Parathyroid adenoma (tissue), 2 donors: ENCODE data around the gene POLD2.

ENCODE experiments used
- H2AFZ ChIP-seq: fragments of 300-600 bp; sonication (generic); one replicate; pipeline ENCODE4 v1.7.0; 2017; ENCODE audit warnings: antibody characterized with exemption, mild to moderate bottlenecking
- H3K27ac ChIP-seq: fragments of 300-600 bp; sonication (generic); one replicate; pipeline ENCODE4 v1.7.0; 2017
- H3K27me3 ChIP-seq: fragments of 300-600 bp; sonication (generic); one replicate; pipeline ENCODE4 v1.7.0; 2017; ENCODE audit warnings: low read length; ENCODE audit not compliant: control insufficient read depth, insufficient read depth
- H3K36me3 ChIP-seq: fragments of 300-600 bp; sonication (generic); one replicate; pipeline ENCODE4 v1.7.0; 2017; ENCODE audit warnings: low read length; ENCODE audit not compliant: control insufficient read depth, insufficient read depth
- H3K4me1 ChIP-seq: fragments of 300-600 bp; sonication (generic); one replicate; pipeline ENCODE4 v1.7.0; 2017; ENCODE audit warnings: control low read depth
- H3K4me2 ChIP-seq: fragments of 300-600 bp; sonication (generic); one replicate; pipeline ENCODE4 v1.7.0; 2017; ENCODE audit warnings: low read length
- H3K4me3 ChIP-seq: fragments of 300-600 bp; sonication (generic); one replicate; pipeline ENCODE4 v1.7.0; 2017; ENCODE audit warnings: low read depth, low read length
- H3K79me2 ChIP-seq: fragments of 300-600 bp; sonication (generic); one replicate; pipeline ENCODE4 v1.7.0; 2017; ENCODE audit warnings: control low read depth
- H3K9ac ChIP-seq: fragments of 300-600 bp; sonication (generic); one replicate; pipeline ENCODE4 v1.7.0; 2017; ENCODE audit warnings: mild to moderate bottlenecking
- H3K9me3 ChIP-seq: fragments of 300-600 bp; sonication (generic); one replicate; pipeline ENCODE4 v1.7.0; 2017; ENCODE audit warnings: low read length; ENCODE audit not compliant: control insufficient read depth
- CTCF ChIP-seq: fragments of 300-600 bp; sonication (generic); IDR thresholded peaks from one replicate; pipeline ENCODE4 v1.7.0; 2017; ENCODE audit warnings: antibody characterized with exemption, mild to moderate bottlenecking
- donor health status: primary hyperparathyroidism.

Gene POLD2

GRCh38 chr7:44066494-44067063 is 56.8 kb downstream of the POLD2 start:
- no peak for TF ChIP-seq CTCF
- H3K27ac ChIP-seq = no peak overlapping the region
- H3K9me3 ChIP-seq = no peaks in the 10 kb centered on the region
- H3K9ac ChIP-seq = no peak overlapping the region
- no peaks in the 10 kb centered on the region for H3K27me3 ChIP-seq
- H3K79me2 ChIP-seq = no peaks in the 10 kb centered on the region
- no peaks in the 10 kb centered on the region for H3K36me3 ChIP-seq
- peaks cover 23% of the 10 kb centered on the region for H3K4me1 ChIP-seq
- H3K4me3 ChIP-seq = no peak overlapping the region
- H2AFZ ChIP-seq = no peak overlapping the region
- H3K4me2 ChIP-seq = no peak overlapping the region

- H3K9me3 ChIP-seq = no peaks in the 10 kb centered on the region
- no peaks in the 10 kb centered on the region for H3K36me3 ChIP-seq
- no peak overlapping the region for H3K4me2 ChIP-seq
- peaks cover 23% of the 10 kb centered on the region for H3K4me1 ChIP-seq
- no peak overlapping the region for H3K4me3 ChIP-seq
- H3K27ac ChIP-seq = no peak overlapping the region
- no peaks in the 10 kb centered on the region for H3K27me3 ChIP-seq
- H3K9ac ChIP-seq = no peak overlapping the region
- H3K79me2 ChIP-seq = no peaks in the 10 kb centered on the region
- no peak overlapping the region for H2AFZ ChIP-seq
- no peak for TF ChIP-seq CTCF
These were observed 57.3 kb downstream of the POLD2 start for GRCh38 chr7:44066111-44066460.

- no peak for TF ChIP-seq CTCF
- Histone ChIP-seq H3K4me3 (no peak within 1 kb of the TSS), H3K4me2 (peak within 1 kb of the TSS; percentile 14), H3K79me2 (no peaks in the 10 kb centered on the region), H3K9ac (no peak within 1 kb of the TSS), H3K4me1 (peaks cover 23% of the 10 kb centered on the region), H3K27ac (no peak within 1 kb of the TSS), H3K9me3 (no peaks in the 10 kb centered on the region), H3K27me3 (no peaks in the 10 kb centered on the region), H2AFZ (peak within 1 kb of the TSS; percentile 47), H3K36me3 (no peaks in the 10 kb centered on the region)
These were observed 57.8 kb downstream of the POLD2 start, which contains the start of gene PGAM2 for GRCh38 chr7:44065431-44066110. TSS of gene PGAM2 (minus strand) at chr7:44065567. CDS start at chr7:44065529, 38 bp downstream.

- no peak for TF ChIP-seq CTCF
- Histone ChIP-seq H3K4me3 (no peak overlapping the region), H3K9ac (no peak overlapping the region), H3K27me3 (no peaks in the 10 kb centered on the region), H3K4me1 (peaks cover 23% of the 10 kb centered on the region), H3K9me3 (no peaks in the 10 kb centered on the region), H3K79me2 (no peaks in the 10 kb centered on the region), H2AFZ (peak overlapping the region; percentile 47), H3K27ac (no peak overlapping the region), H3K4me2 (no peak overlapping the region), H3K36me3 (no peaks in the 10 kb centered on the region)
These were observed 58.4 kb downstream of the POLD2 start for GRCh38 chr7:44064791-44065430.
